Measurements from ENCODE around the gene ANKH.

DNA sequence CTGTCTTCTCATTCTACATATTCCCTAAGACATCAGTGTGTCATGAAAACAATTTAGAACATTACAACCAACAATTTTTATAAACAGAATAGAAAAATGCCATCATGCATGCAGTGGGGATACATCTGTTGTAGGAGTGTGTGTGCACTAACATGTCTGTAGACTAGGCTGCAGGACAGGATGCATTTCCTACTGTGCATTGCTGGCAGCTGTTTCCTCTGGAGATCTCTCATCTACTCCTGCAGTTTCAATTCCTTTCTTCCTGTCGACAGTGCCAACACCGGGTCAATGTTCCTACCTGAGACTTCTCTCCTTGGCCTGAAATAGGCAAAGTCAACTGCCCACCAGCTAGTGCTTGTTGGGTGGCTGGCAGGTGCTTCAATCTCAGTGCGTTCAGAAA lies 69.8 kb downstream of the ANKH start:
- TF ChIP-seq, protein P1, sequence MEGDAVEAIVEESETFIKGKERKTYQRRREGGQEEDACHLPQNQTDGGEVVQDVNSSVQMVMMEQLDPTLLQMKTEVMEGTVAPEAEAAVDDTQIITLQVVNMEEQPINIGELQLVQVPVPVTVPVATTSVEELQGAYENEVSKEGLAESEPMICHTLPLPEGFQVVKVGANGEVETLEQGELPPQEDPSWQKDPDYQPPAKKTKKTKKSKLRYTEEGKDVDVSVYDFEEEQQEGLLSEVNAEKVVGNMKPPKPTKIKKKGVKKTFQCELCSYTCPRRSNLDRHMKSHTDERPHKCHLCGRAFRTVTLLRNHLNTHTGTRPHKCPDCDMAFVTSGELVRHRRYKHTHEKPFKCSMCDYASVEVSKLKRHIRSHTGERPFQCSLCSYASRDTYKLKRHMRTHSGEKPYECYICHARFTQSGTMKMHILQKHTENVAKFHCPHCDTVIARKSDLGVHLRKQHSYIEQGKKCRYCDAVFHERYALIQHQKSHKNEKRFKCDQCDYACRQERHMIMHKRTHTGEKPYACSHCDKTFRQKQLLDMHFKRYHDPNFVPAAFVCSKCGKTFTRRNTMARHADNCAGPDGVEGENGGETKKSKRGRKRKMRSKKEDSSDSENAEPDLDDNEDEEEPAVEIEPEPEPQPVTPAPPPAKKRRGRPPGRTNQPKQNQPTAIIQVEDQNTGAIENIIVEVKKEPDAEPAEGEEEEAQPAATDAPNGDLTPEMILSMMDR (optimal IDR thresholded peaks at IDR 0.05 in 1 of 3, IDR thresholded peaks at IDR 0.05 in 1 of 3, conservative IDR thresholded peaks at IDR 0.05 in 1 of 3; ENCODE audit: extremely low read depth in 1 of 3, insufficient read depth in 2 of 3, low read length in 3 of 3): no peak
- TF ChIP-seq EZH2 (IDR thresholded peaks at IDR 0.05; ENCODE audit: low read length): no peak
